ENCODE measurements around the gene NAA15.

DNA sequence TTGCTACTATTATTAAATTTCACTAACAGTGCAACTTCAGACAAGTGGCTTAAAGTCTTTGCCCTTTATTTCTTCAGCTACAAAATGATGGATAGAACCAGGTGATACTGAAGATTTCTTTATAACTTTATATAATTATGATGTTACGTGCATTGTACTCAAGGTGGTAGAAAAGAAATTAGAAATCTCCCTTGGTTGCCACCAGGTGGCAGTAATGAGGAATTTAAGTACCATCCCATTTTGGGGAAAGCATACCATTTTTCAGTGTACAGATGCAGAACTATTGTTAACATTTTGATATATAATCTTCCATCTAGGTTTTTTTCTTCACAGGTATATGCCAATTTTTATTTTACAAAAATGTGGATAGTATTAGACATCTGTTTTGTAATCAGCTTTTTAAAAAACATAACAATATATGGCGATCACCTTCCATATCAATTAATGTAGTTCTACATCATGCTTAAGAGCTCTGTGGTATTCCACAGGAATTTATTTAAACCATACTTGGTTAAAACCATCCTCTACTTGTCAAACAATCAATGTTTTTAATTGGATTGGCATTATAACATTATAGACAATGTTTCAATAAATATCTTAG, 114.9 kb downstream of the NAA15 start:
- no peak for TF ChIP-seq EZH2 (IDR thresholded peaks at IDR 0.05; ENCODE audit: insufficient read depth, poor library complexity, severe bottlenecking)
- TF ChIP-seq EZH2phosphoT487 (IDR thresholded peaks at IDR 0.05; ENCODE audit: insufficient read depth, low read depth), result no peak
